OCI-LY7 (cell line): ENCODE data around the gene CAPN14. TPM values are rescaled to one million over a fixed set of nuclear protein-coding genes. Genes with fewer than 3 reads are reported as not detected.

Source experiments
- BruUV-seq: library from RNA; stranded (reverse); fragments of 400-500 nt; replicated peaks from 2 replicates; lab custom pipeline; 2021; lab: Mats Ljungman, UMichigan
- CTCF ChIA-PET: fragments of 300-600 bp; sonication (Branson Sonifier 250); formaldehyde crosslinking; loops from one replicate; lab custom pipeline; 2022; ENCODE audit warnings: antibody characterized with exemption; ENCODE audit not compliant: unreplicated experiment; lab: Charles Lee
- POLR2A ChIA-PET: fragments of 300-600 bp; sonication (Branson Sonifier 250); formaldehyde crosslinking; loops from one replicate; lab custom pipeline; 2022; ENCODE audit warnings: antibody characterized with exemption; lab: Charles Lee
- DNase-seq: peaks from one replicate; pipeline ENCODE4 v3.0.0-alpha.2; 2015; ENCODE audit warnings: low spot score
- H2AFZ ChIP-seq: fragments of 200-600 bp; sonication (generic), shearing (Covaris generic); 2 replicates; pipeline ENCODE4 v1.6.1; 2014; ENCODE audit warnings: mild to moderate bottlenecking, antibody characterized with exemption, low read length, moderate library complexity
- H3K27ac ChIP-seq: fragments of 200-600 bp; sonication (generic); 2 replicates; pipeline ENCODE4 v1.5.1; 2014; ENCODE audit warnings: mixed run types, low read depth, mild to moderate bottlenecking, moderate library complexity, low read length, inconsistent platforms; ENCODE audit not compliant: poor library complexity, severe bottlenecking
- H3K36me3 ChIP-seq: fragments of 200-600 bp; sonication (generic); 2 replicates; pipeline ENCODE4 v1.6.1; 2014; ENCODE audit warnings: mild to moderate bottlenecking, antibody characterized with exemption, low read length, moderate library complexity, mixed read lengths; ENCODE audit not compliant: insufficient read depth
- H3K4me1 ChIP-seq: fragments of 200-600 bp; sonication (generic); 2 replicates; pipeline ENCODE4 v1.5.1; 2014; ENCODE audit warnings: mild to moderate bottlenecking, low read length; ENCODE audit not compliant: insufficient read depth, poor library complexity, severe bottlenecking
- H3K4me2 ChIP-seq: fragments of 200-600 bp; sonication (generic); 2 replicates; pipeline ENCODE4 v1.6.1; 2014; ENCODE audit warnings: mild to moderate bottlenecking, low read length
- H3K4me3 ChIP-seq: fragments of 200-600 bp; sonication (generic); 2 replicates; pipeline ENCODE4 v1.5.1; 2014; ENCODE audit warnings: mild to moderate bottlenecking, low read depth, low read length; ENCODE audit not compliant: poor library complexity, severe bottlenecking
- H3K79me2 ChIP-seq: fragments of 200-600 bp; sonication (generic); 2 replicates; pipeline ENCODE4 v1.6.1; 2016; ENCODE audit warnings: low read depth, mild to moderate bottlenecking, low read length, moderate library complexity, mixed read lengths; ENCODE audit not compliant: insufficient read depth
- H3K9me2 ChIP-seq: fragments of 200-600 bp; sonication (generic); 2 replicates; pipeline ENCODE4 v1.6.1; 2016; ENCODE audit warnings: mild to moderate bottlenecking, low read length, mixed read lengths; ENCODE audit not compliant: insufficient read depth
- H3K9me3 ChIP-seq: fragments of 200-600 bp; sonication (generic); 2 replicates; pipeline ENCODE4 v1.6.1; 2014; ENCODE audit warnings: mild to moderate bottlenecking, mixed run types, low read length, mixed read lengths
- H4K20me1 ChIP-seq: fragments of 200-600 bp; sonication (generic); 2 replicates; pipeline ENCODE4 v1.6.1; 2014; ENCODE audit warnings: mild to moderate bottlenecking, antibody characterized with exemption, low read length, moderate library complexity, mixed read lengths; ENCODE audit not compliant: insufficient read depth
- EZH2phosphoT487 ChIP-seq: fragments of 200-600 bp; sonication (generic); IDR thresholded peaks from 2 replicates; pipeline ENCODE4 v1.6.1; 2018; ENCODE audit warnings: low read depth, borderline replicate concordance, mild to moderate bottlenecking, mixed run types, antibody characterized with exemption, low read length, moderate library complexity, mixed read lengths
- intact Hi-C: fragments of 100-400 bp; cut with micrococcal nuclease; formaldehyde crosslinking; loops from one replicate; pipeline ENCODE4 v1.10.0; 2022; ENCODE audit not compliant: unreplicated experiment
- total RNA-seq, 2 experiments: library from RNA; depleted of rRNA in 1 of 2; stranded (reverse); fragments of >200 nt in 1 of 2; shearing (Covaris generic) in 1 of 2; gene quantifications; 2 replicates each; pipeline ENCODE4 v1.2.3, GENCODE V29; 2014 to 2022
- TF ChIP-seq, protein P1 (sequence below): fragments of 200-600 bp; sonication (generic); conservative IDR thresholded peaks from 2 replicates; pipeline ENCODE4 v1.5.1; 2014; ENCODE audit warnings: mild to moderate bottlenecking, antibody characterized with exemption, low read length, moderate library complexity, mixed read lengths

CAPN14 gene
- total RNA-seq, 2 experiments from 2014 or later: 1.4 to 4.0 TPM

DNA sequence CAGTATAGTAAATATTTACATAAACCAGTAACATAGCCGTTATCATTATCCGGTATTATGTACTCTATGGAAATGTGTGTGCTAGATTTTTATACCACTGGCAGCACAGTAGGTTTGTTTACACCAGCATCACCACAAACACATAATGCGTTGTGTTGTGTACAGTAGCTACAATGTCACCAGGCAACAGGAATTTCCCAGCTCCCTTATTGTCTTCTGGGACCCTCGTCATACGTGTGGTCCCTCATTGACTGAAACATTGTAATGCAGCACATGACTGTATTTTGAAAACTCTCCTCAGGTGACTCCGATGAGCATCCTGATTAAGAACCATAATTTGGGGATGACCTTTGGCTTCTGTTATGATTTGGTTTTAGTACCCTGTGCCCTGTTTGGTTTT, 47.9 kb upstream of the CAPN14 start:
- BruUV-seq: no TSS peak
- no peaks in the 10 kb centered on the region for H3K9me2 ChIP-seq
- TF ChIP-seq EZH2phosphoT487: no peak
- TF ChIP-seq, protein P1, sequence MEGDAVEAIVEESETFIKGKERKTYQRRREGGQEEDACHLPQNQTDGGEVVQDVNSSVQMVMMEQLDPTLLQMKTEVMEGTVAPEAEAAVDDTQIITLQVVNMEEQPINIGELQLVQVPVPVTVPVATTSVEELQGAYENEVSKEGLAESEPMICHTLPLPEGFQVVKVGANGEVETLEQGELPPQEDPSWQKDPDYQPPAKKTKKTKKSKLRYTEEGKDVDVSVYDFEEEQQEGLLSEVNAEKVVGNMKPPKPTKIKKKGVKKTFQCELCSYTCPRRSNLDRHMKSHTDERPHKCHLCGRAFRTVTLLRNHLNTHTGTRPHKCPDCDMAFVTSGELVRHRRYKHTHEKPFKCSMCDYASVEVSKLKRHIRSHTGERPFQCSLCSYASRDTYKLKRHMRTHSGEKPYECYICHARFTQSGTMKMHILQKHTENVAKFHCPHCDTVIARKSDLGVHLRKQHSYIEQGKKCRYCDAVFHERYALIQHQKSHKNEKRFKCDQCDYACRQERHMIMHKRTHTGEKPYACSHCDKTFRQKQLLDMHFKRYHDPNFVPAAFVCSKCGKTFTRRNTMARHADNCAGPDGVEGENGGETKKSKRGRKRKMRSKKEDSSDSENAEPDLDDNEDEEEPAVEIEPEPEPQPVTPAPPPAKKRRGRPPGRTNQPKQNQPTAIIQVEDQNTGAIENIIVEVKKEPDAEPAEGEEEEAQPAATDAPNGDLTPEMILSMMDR: no peak
- H3K79me2 ChIP-seq: no peaks in the 10 kb centered on the region
- no peak for DNase-seq
- H3K36me3 ChIP-seq: no peaks in the 10 kb centered on the region
- intact Hi-C loops: no loop called here
- no peak overlapping the region for H3K27ac ChIP-seq
- H3K9me3 ChIP-seq: no peaks in the 10 kb centered on the region
- POLR2A ChIA-PET: interaction anchor here (2.0 kb wide), 1 partner anchor 11 kb away, joined by 6 read pairs; no protein-coding TSS in a partner anchor
- peaks cover 19% of the 10 kb centered on the region for H3K4me1 ChIP-seq
- no peak overlapping the region for H2AFZ ChIP-seq
- no peak overlapping the region for H3K4me2 ChIP-seq
- no peaks in the 10 kb centered on the region for H4K20me1 ChIP-seq
- CTCF ChIA-PET: no interaction called here
- no peak overlapping the region for H3K4me3 ChIP-seq

DNA sequence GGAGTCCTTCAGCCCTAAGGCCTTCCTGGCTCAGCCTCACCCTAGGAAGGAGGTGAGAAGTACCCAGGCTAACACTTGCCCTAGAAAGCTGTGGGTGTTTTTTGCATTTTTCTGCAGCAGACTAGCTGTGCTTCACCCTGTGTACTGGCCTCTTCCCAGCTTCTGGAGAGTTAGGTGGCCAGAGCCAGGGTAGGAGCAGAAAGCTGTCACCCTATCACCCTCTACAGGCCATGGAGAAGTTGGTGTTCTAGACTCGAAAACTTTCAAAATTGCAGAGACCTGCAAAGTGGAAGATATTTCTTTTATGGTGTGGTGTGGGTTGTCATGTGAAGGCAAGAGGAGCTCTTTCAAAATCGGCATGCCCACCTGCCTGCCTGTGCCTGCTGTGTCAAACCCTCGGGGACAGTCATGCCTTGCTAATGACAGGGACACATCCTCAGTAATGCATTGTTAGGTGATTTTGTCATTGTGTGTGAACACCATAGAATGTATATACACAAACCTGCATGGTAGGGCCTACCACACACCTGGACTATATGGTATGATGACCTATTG, 46.4 kb upstream of the CAPN14 start:
- Histone ChIP-seq H3K9me3 (no peaks in the 10 kb centered on the region), H3K4me3 (no peak overlapping the region), H2AFZ (peak overlapping the region; percentile 2; the same call in 1 of the 2 replicates), H3K36me3 (no peaks in the 10 kb centered on the region), H3K27ac (no peak overlapping the region), H3K4me1 (peaks cover 22% of the 10 kb centered on the region), H3K4me2 (no peak overlapping the region), H3K79me2 (no peaks in the 10 kb centered on the region), H4K20me1 (no peaks in the 10 kb centered on the region), H3K9me2 (no peaks in the 10 kb centered on the region)
- peak; percentile 42 for DNase-seq
- intact Hi-C loops: loop anchor here (2.0 kb wide), 1 partner anchor 125 kb away; the partner anchor contains the start of gene GALNT14
- BruUV-seq: no TSS peak
- POLR2A ChIA-PET: interaction anchor here (1.1 to 1.8 kb wide), 2 partner anchors 10 to 30 kb away, joined by 3 to 4 read pairs; partner anchors contain the start of gene EHD3
- CTCF ChIA-PET: interaction anchor here (1.3 to 2.2 kb wide), 3 partner anchors 8 to 94 kb away, joined by 4 to 11 read pairs (median 4); no protein-coding TSS in a partner anchor
- TF ChIP-seq, protein P1: peak; percentile 77
- TF ChIP-seq EZH2phosphoT487: no peak

DNA sequence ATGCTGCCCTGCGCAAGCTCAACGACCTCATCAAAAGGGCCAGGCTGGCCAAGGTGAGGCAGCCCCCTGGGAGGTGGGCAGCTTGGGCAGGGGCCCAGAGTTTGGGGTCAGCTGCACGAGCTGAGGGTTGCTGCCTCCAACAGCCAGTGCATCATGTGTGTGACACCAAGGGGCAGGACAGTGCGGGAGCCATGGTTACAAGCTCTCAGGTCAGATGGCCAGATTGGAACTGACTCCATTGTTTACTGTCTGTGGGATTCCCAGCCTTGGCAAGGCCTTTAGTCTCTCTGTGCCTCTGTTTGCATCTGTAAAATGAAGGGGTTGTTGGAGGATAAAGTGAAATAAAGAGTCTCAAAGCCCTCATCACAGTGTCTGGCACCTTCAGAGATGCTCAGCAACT, 43.6 kb upstream of the CAPN14 start:
- no peaks in the 10 kb centered on the region for H3K9me2 ChIP-seq
- H3K4me3 ChIP-seq: no peak overlapping the region
- H4K20me1 ChIP-seq: no peaks in the 10 kb centered on the region
- H3K27ac ChIP-seq: no peak overlapping the region
- no peaks in the 10 kb centered on the region for H3K9me3 ChIP-seq
- H2AFZ ChIP-seq: no peak overlapping the region
- H3K36me3 ChIP-seq: no peaks in the 10 kb centered on the region
- H3K4me1 ChIP-seq: peaks cover 51% of the 10 kb centered on the region
- POLR2A ChIA-PET: interaction anchor here (0.6 kb wide), 2 partner anchors 11 to 1415 kb away, joined by 3 to 4 read pairs; no protein-coding TSS in a partner anchor
- H3K79me2 ChIP-seq: no peaks in the 10 kb centered on the region
- no TSS peak for BruUV-seq
- DNase-seq: no peak
- intact Hi-C loops: no loop called here
- TF ChIP-seq, protein P1: no peak
- no peak for TF ChIP-seq EZH2phosphoT487
- no peak overlapping the region for H3K4me2 ChIP-seq
- CTCF ChIA-PET: interaction anchor here (0.5 to 0.6 kb wide), 2 partner anchors 8 to 73 kb away, joined by 3 read pairs; no protein-coding TSS in a partner anchor
